Measurements from ENCODE around the gene NFE2.
"Not testable (repeated sequence)": the region's sequence is repeated elsewhere in the genome, so short reads cannot be mapped to it uniquely, and the experiment has no call there.

The NFE2 gene
- 0 to 11.3 (median 0.05) reads per million in 17 experiments for total RNA-seq

- peak; percentile 58 to 83 (median 73) for DNase-seq
These were observed at the start of gene NFE2 for GRCh38 chr12:54300732-54301427. NFE2 (minus strand) TSS chr12:54301015; CDS start chr12:54295248, 5,767 bp downstream.

GRCh38 chr12:54349679-54350078 is 48.9 kb upstream of the NFE2 start:
- DNase-seq = no peak

GRCh38 chr12:54349036-54349435 is 48.2 kb upstream of the NFE2 start:
- no peak for DNase-seq

- no peak for DNase-seq
These were observed 40.8 kb upstream of the NFE2 start for GRCh38 chr12:54341378-54342300.

GRCh38 chr12:54340846-54341245 is 40.0 kb upstream of the NFE2 start:
- no peak for DNase-seq

GRCh38 chr12:54338698-54339296 is 38.0 kb upstream of the NFE2 start:
- no peak for DNase-seq

- DNase-seq = peak in 1 of 4 experiments; percentile 44
These were observed 37.2 kb upstream of the NFE2 start for GRCh38 chr12:54337854-54338650.

GRCh38 chr12:54337280-54337842 is 36.5 kb upstream of the NFE2 start:
- peak; percentile 54 to 79 (median 71) for DNase-seq

- no peak for DNase-seq
These were observed 32.7 kb upstream of the NFE2 start for GRCh38 chr12:54333420-54334034.

- DNase-seq = no peak
These were observed 30.6 kb upstream of the NFE2 start for GRCh38 chr12:54331461-54331860.

- DNase-seq = no peak
These were observed 29.6 kb upstream of the NFE2 start for GRCh38 chr12:54330442-54330841.

- no peak for DNase-seq
These were observed 28.9 kb upstream of the NFE2 start for GRCh38 chr12:54329759-54330158.

- DNase-seq = no peak
These were observed 28.0 kb upstream of the NFE2 start for GRCh38 chr12:54328595-54329337.

GRCh38 chr12:54325442-54326109 is 24.8 kb upstream of the NFE2 start:
- DNase-seq = not testable (repeated sequence)

GRCh38 chr12:54324617-54325441 is 24.0 kb upstream of the NFE2 start, which contains the start of gene COPZ1:
COPZ1 (plus strand) TSS chr12:54325131; CDS start chr12:54325164, 33 bp downstream.
- peak; percentile 95 to 99 (median 98) for DNase-seq

GRCh38 chr12:54321363-54321762 is 20.5 kb upstream of the NFE2 start:
- no peak for DNase-seq

- not testable (repeated sequence) for DNase-seq
These were observed 11.5 kb upstream of the NFE2 start for GRCh38 chr12:54312309-54312708.

GRCh38 chr12:54311051-54311450 is 10.2 kb upstream of the NFE2 start:
- DNase-seq = no peak
